Tibial artery (tissue), 4 donors: ENCODE measurements around the gene GBX1.

Experiments
- DNase-seq, 2 donors: peaks; one replicate each; pipeline ENCODE4 v3.0.0-alpha.2; 2019
- H3K27ac ChIP-seq, 2 donors: fragments of 200-600 bp; sonication (generic) in 1 of 2; 1 replicate in 1 of 2; 2 replicates in 1 of 2; pipeline ENCODE4 v1.5.1; 2018 to 2019; ENCODE audit warnings: mild to moderate bottlenecking in 1 of 2
- H3K27me3 ChIP-seq, 2 donors: fragments of 200-600 bp; sonication (generic) in 1 of 2; one replicate each; pipeline versions ENCODE4 v1.5.1 to v1.6.0; 2016 to 2019
- H3K36me3 ChIP-seq, 3 donors: fragments of 200-600 bp; sonication (generic) in 2 of 3; one replicate each; pipeline ENCODE4 v1.5.1; 2016 to 2019; ENCODE audit warnings: mild to moderate bottlenecking in 2 of 3
- H3K4me1 ChIP-seq, 4 donors: fragments of 200-600 bp; sonication (generic) in 2 of 4; 1 replicate in 3 of 4; 2 replicates in 1 of 4; pipeline ENCODE4 v1.5.1; 2016 to 2019
- H3K4me3 ChIP-seq, 2 donors: fragments of 200-600 bp; sonication (generic) in 1 of 2; 1 replicate in 1 of 2; 2 replicates in 1 of 2; pipeline ENCODE4 v1.5.1; 2018 to 2019; ENCODE audit warnings: mild to moderate bottlenecking in 2 of 2
- H3K9me3 ChIP-seq, 3 donors: fragments of 200-600 bp; sonication (generic) in 1 of 3; one replicate each; pipeline ENCODE4 v1.5.1; 2016 to 2019
- intact Hi-C: fragments of 100-400 bp; cut with DNase I; formaldehyde crosslinking; loops from one replicate; pipeline ENCODE4 v1.15.0; 2023; ENCODE audit warnings: low total_unique reads
- TF ChIP-seq, protein P1 (sequence below), 2 experiments: fragments of 200-600 bp in 1 of 2; fragments of 450-650 bp in 1 of 2; IDR thresholded peaks; one replicate each; pipeline ENCODE4 v1.5.1; 2017 to 2019; ENCODE audit warnings: antibody characterized with exemption in 2 of 2, mild to moderate bottlenecking in 1 of 2, moderate library complexity in 1 of 2

Gene GBX1

GRCh38 chr7:151122796-151123157 is 44.7 kb downstream of the GBX1 start:
- Histone ChIP-seq H3K36me3 (peaks cover 30 to 89% (median 71%) of the 10 kb centered on the region in 3 donors), H3K4me3 (no peak overlapping the region), H3K4me1 (peaks cover 0 to 22% (median 11%) of the 10 kb centered on the region in 4 donors), H3K9me3 (no peaks in the 10 kb centered on the region), H3K27me3 (no peaks in the 10 kb centered on the region), H3K27ac (no peak overlapping the region)
- no peak for DNase-seq
- TF ChIP-seq, protein P1, sequence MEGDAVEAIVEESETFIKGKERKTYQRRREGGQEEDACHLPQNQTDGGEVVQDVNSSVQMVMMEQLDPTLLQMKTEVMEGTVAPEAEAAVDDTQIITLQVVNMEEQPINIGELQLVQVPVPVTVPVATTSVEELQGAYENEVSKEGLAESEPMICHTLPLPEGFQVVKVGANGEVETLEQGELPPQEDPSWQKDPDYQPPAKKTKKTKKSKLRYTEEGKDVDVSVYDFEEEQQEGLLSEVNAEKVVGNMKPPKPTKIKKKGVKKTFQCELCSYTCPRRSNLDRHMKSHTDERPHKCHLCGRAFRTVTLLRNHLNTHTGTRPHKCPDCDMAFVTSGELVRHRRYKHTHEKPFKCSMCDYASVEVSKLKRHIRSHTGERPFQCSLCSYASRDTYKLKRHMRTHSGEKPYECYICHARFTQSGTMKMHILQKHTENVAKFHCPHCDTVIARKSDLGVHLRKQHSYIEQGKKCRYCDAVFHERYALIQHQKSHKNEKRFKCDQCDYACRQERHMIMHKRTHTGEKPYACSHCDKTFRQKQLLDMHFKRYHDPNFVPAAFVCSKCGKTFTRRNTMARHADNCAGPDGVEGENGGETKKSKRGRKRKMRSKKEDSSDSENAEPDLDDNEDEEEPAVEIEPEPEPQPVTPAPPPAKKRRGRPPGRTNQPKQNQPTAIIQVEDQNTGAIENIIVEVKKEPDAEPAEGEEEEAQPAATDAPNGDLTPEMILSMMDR (IDR thresholded peaks at IDR 0.05) = no peak
- intact Hi-C loops = loop anchor here (5.0 kb wide), 1 partner anchor 180 kb away; no protein-coding TSS in a partner anchor

- DNase-seq = no peak
- peaks cover 0 to 22% (median 11%) of the 10 kb centered on the region in 4 donors for H3K4me1 ChIP-seq
- no peak overlapping the region for H3K27ac ChIP-seq
- no peak overlapping the region for H3K4me3 ChIP-seq
- H3K36me3 ChIP-seq = peaks cover 30 to 90% (median 74%) of the 10 kb centered on the region in 3 donors
- no peaks in the 10 kb centered on the region for H3K9me3 ChIP-seq
- TF ChIP-seq, protein P1 (IDR thresholded peaks at IDR 0.05) = no peak
- H3K27me3 ChIP-seq = no peaks in the 10 kb centered on the region
- intact Hi-C loops = loop anchor here (5.0 kb wide), 1 partner anchor 180 kb away; no protein-coding TSS in a partner anchor
These were observed 45.2 kb downstream of the GBX1 start for GRCh38 chr7:151122276-151122675.

- intact Hi-C loops = loop anchor here (5.0 kb wide), 1 partner anchor 181 kb away; no protein-coding TSS in a partner anchor
- no peak overlapping the region for H3K27ac ChIP-seq
These were observed 45.9 kb downstream of the GBX1 start for GRCh38 chr7:151121380-151122170.

GRCh38 chr7:151120896-151121295 is 46.6 kb downstream of the GBX1 start:
- H3K27me3 ChIP-seq = no peaks in the 10 kb centered on the region
- intact Hi-C loops = loop anchor here (5.0 kb wide), 1 partner anchor 181 kb away; no protein-coding TSS in a partner anchor
- no peaks in the 10 kb centered on the region for H3K9me3 ChIP-seq
- TF ChIP-seq, protein P1 (IDR thresholded peaks at IDR 0.05) = no peak
- H3K27ac ChIP-seq = no peak overlapping the region
- no peak for DNase-seq
- peaks cover 30 to 86% (median 78%) of the 10 kb centered on the region in 3 donors for H3K36me3 ChIP-seq
- H3K4me1 ChIP-seq = peaks cover 0 to 18% (median 9%) of the 10 kb centered on the region in 4 donors
- H3K4me3 ChIP-seq = no peak overlapping the region

More at GRCh38 chr7:151121380-151122170, 45.9 kb downstream of the GBX1 start:
- H3K9me3 ChIP-seq = no peaks in the 10 kb centered on the region
- peaks cover 0 to 21% (median 11%) of the 10 kb centered on the region in 4 donors for H3K4me1 ChIP-seq
- TF ChIP-seq, protein P1 (IDR thresholded peaks at IDR 0.05) = no peak
- H3K27me3 ChIP-seq = no peaks in the 10 kb centered on the region
- peaks cover 30 to 88% (median 78%) of the 10 kb centered on the region in 3 donors for H3K36me3 ChIP-seq
- DNase-seq = no peak
- no peak overlapping the region for H3K4me3 ChIP-seq

DNA sequence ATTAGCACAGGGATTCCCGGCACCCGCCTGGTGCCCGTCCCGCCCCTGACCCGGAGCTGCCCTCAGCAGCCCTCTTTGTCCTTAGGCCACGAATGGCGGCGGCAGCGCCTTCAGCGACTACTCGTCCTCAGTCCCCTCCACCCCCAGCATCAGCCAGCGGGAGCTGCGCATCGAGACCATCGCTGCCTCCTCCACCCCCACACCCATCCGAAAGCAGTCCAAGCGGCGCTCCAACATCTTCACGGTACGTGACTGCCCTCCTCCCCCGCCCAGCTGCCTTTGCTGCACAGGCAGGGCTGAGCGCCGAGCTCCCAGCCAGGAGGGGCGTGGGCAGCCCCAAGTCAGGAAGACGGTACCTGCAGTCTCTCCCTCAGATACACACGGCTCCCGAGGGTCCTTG is 47.6 kb downstream of the GBX1 start:
- no peaks in the 10 kb centered on the region for H3K27me3 ChIP-seq
- intact Hi-C loops = loop anchor here (5.0 to 10.0 kb wide), 2 partner anchors 105 to 182 kb away; no protein-coding TSS in a partner anchor
- no peak for DNase-seq
- peaks cover 0 to 13% (median 5%) of the 10 kb centered on the region in 4 donors for H3K4me1 ChIP-seq
- TF ChIP-seq, protein P1 (IDR thresholded peaks at IDR 0.05) = no peak
- no peak overlapping the region for H3K4me3 ChIP-seq
- peaks cover 30 to 82% (median 78%) of the 10 kb centered on the region in 3 donors for H3K36me3 ChIP-seq
- no peak overlapping the region for H3K27ac ChIP-seq
- H3K9me3 ChIP-seq = no peaks in the 10 kb centered on the region
